ENCODE results near the gene CNTN5. TPM values are rescaled to one million over a fixed set of nuclear protein-coding genes. Genes with fewer than 3 reads are reported as not detected.

Gene CNTN5
- total RNA-seq, 1 donor from 2014 or later: 1.6 TPM

DNA sequence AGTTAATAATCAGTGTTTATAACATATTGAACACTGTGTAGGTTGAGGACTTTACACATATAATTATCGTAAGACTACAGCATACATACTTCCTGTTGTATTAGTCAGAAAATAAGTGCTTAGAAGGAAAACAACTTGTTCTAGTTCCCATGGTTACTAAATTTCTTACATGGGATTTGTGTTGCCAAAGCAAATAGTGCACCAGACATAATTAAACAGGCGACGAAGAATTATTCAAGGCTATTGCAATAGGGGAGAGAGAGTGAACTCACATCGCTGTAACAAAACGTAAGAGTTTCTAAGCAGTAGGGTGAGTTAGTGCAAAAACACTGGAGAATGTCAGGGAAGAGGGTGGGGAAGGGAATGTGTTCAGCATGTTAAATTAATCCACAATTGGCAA is 347.8 kb downstream of the CNTN5 start:
- no peak overlapping the region for H3K4me3 Mint-ChIP-seq (ENCODE audit: unreplicated experiment)
- H3K27me3 Mint-ChIP-seq (ENCODE audit: unreplicated experiment): no peaks in the 10 kb centered on the region
- no peak for DNase-seq
- no peaks in the 10 kb centered on the region for H3K36me3 Mint-ChIP-seq (ENCODE audit: unreplicated experiment)
- TF ChIP-seq CTCF (IDR thresholded peaks at IDR 0.05; ENCODE audit: partially characterized antibody, unreplicated experiment): no peak
- peaks cover 10% of the 10 kb centered on the region for H3K4me1 Mint-ChIP-seq (ENCODE audit: low read depth, unreplicated experiment)
- H3K9me3 Mint-ChIP-seq (ENCODE audit: unreplicated experiment): no peaks in the 10 kb centered on the region
- no peak overlapping the region for H3K27ac Mint-ChIP-seq (ENCODE audit: unreplicated experiment)

GRCh38 chr11:99370549-99371216 is 349.9 kb downstream of the CNTN5 start:
- Mint-ChIP-seq H3K4me1 (ENCODE audit: low read depth, unreplicated experiment) (peaks cover 10% of the 10 kb centered on the region), H3K27me3 (ENCODE audit: unreplicated experiment) (no peaks in the 10 kb centered on the region), H3K9me3 (ENCODE audit: unreplicated experiment) (no peaks in the 10 kb centered on the region), H3K4me3 (ENCODE audit: unreplicated experiment) (peak overlapping the region; percentile 15), H3K27ac (ENCODE audit: unreplicated experiment) (peak overlapping the region; percentile 72), H3K36me3 (ENCODE audit: unreplicated experiment) (no peaks in the 10 kb centered on the region)
- peak; percentile 41 for DNase-seq
- TF ChIP-seq CTCF (IDR thresholded peaks at IDR 0.05; ENCODE audit: partially characterized antibody, unreplicated experiment): no peak

DNA sequence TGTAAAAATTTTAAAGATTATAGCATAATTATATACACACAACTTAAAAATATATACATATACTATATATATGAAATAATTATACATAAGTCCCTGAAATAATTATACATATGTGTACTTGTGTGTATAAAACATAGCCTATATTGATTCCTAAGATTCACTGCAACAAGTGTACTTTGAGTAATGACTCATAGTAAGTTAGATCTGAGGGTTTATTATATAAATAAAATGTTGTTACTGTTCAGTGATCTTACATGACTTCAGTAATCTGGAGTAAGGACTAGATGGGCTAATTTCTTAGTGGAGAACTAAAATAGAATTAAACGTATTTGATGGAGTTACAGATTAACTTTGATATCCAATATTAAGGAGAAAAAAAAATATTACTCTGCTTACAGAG is 350.5 kb downstream of the CNTN5 start:
- Mint-ChIP-seq H3K4me1 (ENCODE audit: low read depth, unreplicated experiment) (peaks cover 10% of the 10 kb centered on the region), H3K9me3 (ENCODE audit: unreplicated experiment) (no peaks in the 10 kb centered on the region), H3K36me3 (ENCODE audit: unreplicated experiment) (no peaks in the 10 kb centered on the region), H3K27ac (ENCODE audit: unreplicated experiment) (no peak overlapping the region), H3K4me3 (ENCODE audit: unreplicated experiment) (no peak overlapping the region), H3K27me3 (ENCODE audit: unreplicated experiment) (no peaks in the 10 kb centered on the region)
- TF ChIP-seq CTCF (IDR thresholded peaks at IDR 0.05; ENCODE audit: partially characterized antibody, unreplicated experiment): no peak
- DNase-seq: no peak

GRCh38 chr11:99376463-99376862 is 355.7 kb downstream of the CNTN5 start:
- no peaks in the 10 kb centered on the region for H3K27me3 Mint-ChIP-seq (ENCODE audit: unreplicated experiment)
- no peaks in the 10 kb centered on the region for H3K4me1 Mint-ChIP-seq (ENCODE audit: low read depth, unreplicated experiment)
- TF ChIP-seq CTCF (IDR thresholded peaks at IDR 0.05; ENCODE audit: partially characterized antibody, unreplicated experiment): no peak
- H3K9me3 Mint-ChIP-seq (ENCODE audit: unreplicated experiment): no peaks in the 10 kb centered on the region
- H3K27ac Mint-ChIP-seq (ENCODE audit: unreplicated experiment): no peak overlapping the region
- H3K36me3 Mint-ChIP-seq (ENCODE audit: unreplicated experiment): no peaks in the 10 kb centered on the region
- DNase-seq: no peak
- no peak overlapping the region for H3K4me3 Mint-ChIP-seq (ENCODE audit: unreplicated experiment)

DNA sequence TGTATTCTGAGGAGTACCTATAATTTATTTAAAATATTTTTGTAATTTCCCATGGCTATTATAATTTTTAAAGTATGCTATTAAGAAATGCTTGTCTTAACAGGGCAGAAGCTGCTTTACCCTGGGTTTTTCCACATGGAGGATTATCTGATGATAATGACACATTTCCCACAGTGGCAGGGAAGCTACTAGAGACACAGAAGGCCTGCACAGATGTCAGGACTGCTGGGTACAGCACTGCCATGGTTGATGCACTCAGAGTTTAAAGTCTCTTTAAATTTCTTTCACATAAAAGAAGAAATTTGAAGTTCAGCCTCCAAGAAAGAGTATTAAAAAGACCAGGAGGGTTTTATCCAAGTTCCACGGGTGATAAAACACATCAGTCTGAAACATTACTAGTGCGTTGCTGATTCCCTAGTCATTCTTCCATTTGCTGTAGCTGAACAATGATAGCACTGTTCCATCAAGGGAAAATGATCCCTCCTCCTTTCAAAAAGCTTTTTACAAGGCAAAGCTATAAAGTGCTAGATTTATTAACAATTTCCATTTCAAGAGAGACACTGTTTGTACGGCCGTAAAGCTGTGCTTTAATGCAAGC is 363.0 kb downstream of the CNTN5 start:
- peak overlapping the region; percentile 94 for H3K27ac Mint-ChIP-seq (ENCODE audit: unreplicated experiment)
- H3K36me3 Mint-ChIP-seq (ENCODE audit: unreplicated experiment): no peaks in the 10 kb centered on the region
- no peak for DNase-seq
- TF ChIP-seq CTCF (IDR thresholded peaks at IDR 0.05; ENCODE audit: partially characterized antibody, unreplicated experiment): no peak
- H3K9me3 Mint-ChIP-seq (ENCODE audit: unreplicated experiment): peaks cover 2% of the 10 kb centered on the region
- no peaks in the 10 kb centered on the region for H3K27me3 Mint-ChIP-seq (ENCODE audit: unreplicated experiment)
- H3K4me1 Mint-ChIP-seq (ENCODE audit: low read depth, unreplicated experiment): peaks cover 20% of the 10 kb centered on the region
- H3K4me3 Mint-ChIP-seq (ENCODE audit: unreplicated experiment): no peak overlapping the region
